Bronchial epithelial cell (primary cell): Measurements from ENCODE around the gene RPRD1A. TPM values are rescaled to one million over a fixed set of nuclear protein-coding genes. Genes with fewer than 3 reads are reported as not detected.
"Not testable (repeated sequence)": the region's sequence is repeated elsewhere in the genome, so short reads cannot be mapped to it uniquely, and the experiment has no call there.

ENCODE experiments used
- DNase-seq: peaks from one replicate; pipeline ENCODE4 v3.0.0-alpha.2; 2010; ENCODE audit warnings: low read depth
- FAIRE-seq: peaks from 2 replicates; lab custom pipeline; 2011; peaks lifted over from hg19 to GRCh38; lab: Jason Lieb, UNC
- H3K27me3 ChIP-seq: 2 replicates; pipeline ENCODE4 v1.5.1; 2011; ENCODE audit warnings: low read length; ENCODE audit not compliant: control insufficient read depth, insufficient read depth
- H3K36me3 ChIP-seq: 2 replicates; pipeline ENCODE4 v1.5.1; 2011; ENCODE audit warnings: low read length; ENCODE audit not compliant: control insufficient read depth, insufficient read depth
- H3K4me3 ChIP-seq: 2 replicates; pipeline ENCODE4 v1.5.1; 2011; ENCODE audit warnings: mild to moderate bottlenecking, low read depth, low read length, control low read depth
- total RNA-seq: library from RNA; depleted of rRNA; stranded (reverse); fragments of >200 nt; gene quantifications from 2 replicates; pipeline ENCODE4 v1.2.1, GENCODE V29; 2014
- TF ChIP-seq, protein P1 (sequence below): IDR thresholded peaks from 2 replicates; pipeline ENCODE4 v1.5.1; 2011; ENCODE audit warnings: mild to moderate bottlenecking, moderate library complexity, low read length, control low read depth, inconsistent platforms; ENCODE audit not compliant: insufficient read depth, severe bottlenecking

Gene RPRD1A
- total RNA-seq, 1 donor from 2014 or later, result 77.1 TPM

GRCh38 chr18:35972197-35973000, 95.0 kb downstream of the RPRD1A start, which contains the start of gene RMP24:
Gene RMP24, plus strand, starts transcription at chr18:35972679.
- peaks cover 3% of the 10 kb centered on the region for H3K36me3 ChIP-seq
- no peak for FAIRE-seq
- H3K4me3 ChIP-seq, result peak within 1 kb of the TSS; percentile 61
- H3K27me3 ChIP-seq, result no peaks in the 10 kb centered on the region
- DNase-seq, result peak; percentile 86
- TF ChIP-seq, protein P1, sequence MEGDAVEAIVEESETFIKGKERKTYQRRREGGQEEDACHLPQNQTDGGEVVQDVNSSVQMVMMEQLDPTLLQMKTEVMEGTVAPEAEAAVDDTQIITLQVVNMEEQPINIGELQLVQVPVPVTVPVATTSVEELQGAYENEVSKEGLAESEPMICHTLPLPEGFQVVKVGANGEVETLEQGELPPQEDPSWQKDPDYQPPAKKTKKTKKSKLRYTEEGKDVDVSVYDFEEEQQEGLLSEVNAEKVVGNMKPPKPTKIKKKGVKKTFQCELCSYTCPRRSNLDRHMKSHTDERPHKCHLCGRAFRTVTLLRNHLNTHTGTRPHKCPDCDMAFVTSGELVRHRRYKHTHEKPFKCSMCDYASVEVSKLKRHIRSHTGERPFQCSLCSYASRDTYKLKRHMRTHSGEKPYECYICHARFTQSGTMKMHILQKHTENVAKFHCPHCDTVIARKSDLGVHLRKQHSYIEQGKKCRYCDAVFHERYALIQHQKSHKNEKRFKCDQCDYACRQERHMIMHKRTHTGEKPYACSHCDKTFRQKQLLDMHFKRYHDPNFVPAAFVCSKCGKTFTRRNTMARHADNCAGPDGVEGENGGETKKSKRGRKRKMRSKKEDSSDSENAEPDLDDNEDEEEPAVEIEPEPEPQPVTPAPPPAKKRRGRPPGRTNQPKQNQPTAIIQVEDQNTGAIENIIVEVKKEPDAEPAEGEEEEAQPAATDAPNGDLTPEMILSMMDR, result no peak

GRCh38 chr18:35971661-35972196, 95.6 kb downstream of the RPRD1A start:
- Histone ChIP-seq H3K36me3 (peaks cover 2% of the 10 kb centered on the region), H3K4me3 (peak overlapping the region; percentile 61), H3K27me3 (no peaks in the 10 kb centered on the region)
- DNase-seq, result no peak
- TF ChIP-seq, protein P1, result no peak
- no peak for FAIRE-seq

- TF ChIP-seq, protein P1, result no peak
- peaks cover 2% of the 10 kb centered on the region for H3K36me3 ChIP-seq
- no peak overlapping the region for H3K4me3 ChIP-seq
- DNase-seq, result no peak
- no peaks in the 10 kb centered on the region for H3K27me3 ChIP-seq
- FAIRE-seq, result no peak
Observed at GRCh38 chr18:35969676-35970075, 97.7 kb downstream of the RPRD1A start.

- peak; percentile 56 for DNase-seq
- Histone ChIP-seq H3K4me3 (no peak overlapping the region), H3K36me3 (no peaks in the 10 kb centered on the region), H3K27me3 (no peaks in the 10 kb centered on the region)
- TF ChIP-seq, protein P1, result no peak
- FAIRE-seq, result no peak
Observed at GRCh38 chr18:35968278-35968880, 99.0 kb downstream of the RPRD1A start.

DNA sequence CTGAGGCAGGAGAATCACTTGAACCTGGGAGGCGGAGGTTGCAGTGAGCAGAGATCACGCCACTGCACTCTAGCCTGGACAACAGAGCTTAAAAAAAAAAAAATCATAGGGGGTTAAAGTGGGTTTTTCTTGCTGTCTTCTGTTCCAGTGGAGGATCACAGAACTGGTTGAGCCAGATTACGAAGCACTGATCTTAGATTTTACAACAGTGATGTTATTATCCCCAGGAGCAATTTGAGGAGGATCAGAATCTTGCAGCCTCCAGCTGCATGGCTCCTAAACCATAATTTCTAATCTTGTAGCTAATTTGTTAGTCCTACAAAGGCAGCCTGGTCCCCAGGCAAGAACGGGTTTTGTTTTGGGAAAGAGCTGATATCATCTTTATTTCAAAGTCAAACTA, 99.5 kb downstream of the RPRD1A start:
- not testable (repeated sequence) for DNase-seq, FAIRE-seq, H3K27me3 ChIP-seq, H3K4me3 ChIP-seq, H3K36me3 ChIP-seq

GRCh38 chr18:35964319-35964718, 103.0 kb downstream of the RPRD1A start:
- TF ChIP-seq, protein P1, result no peak
- H3K36me3 ChIP-seq, result no peaks in the 10 kb centered on the region
- no peak overlapping the region for H3K4me3 ChIP-seq
- H3K27me3 ChIP-seq, result no peaks in the 10 kb centered on the region
- FAIRE-seq (peak; percentile 32), DNase-seq (no peak)
